ENCODE measurements around the gene KCNK5.

KCNK5 gene

DNA sequence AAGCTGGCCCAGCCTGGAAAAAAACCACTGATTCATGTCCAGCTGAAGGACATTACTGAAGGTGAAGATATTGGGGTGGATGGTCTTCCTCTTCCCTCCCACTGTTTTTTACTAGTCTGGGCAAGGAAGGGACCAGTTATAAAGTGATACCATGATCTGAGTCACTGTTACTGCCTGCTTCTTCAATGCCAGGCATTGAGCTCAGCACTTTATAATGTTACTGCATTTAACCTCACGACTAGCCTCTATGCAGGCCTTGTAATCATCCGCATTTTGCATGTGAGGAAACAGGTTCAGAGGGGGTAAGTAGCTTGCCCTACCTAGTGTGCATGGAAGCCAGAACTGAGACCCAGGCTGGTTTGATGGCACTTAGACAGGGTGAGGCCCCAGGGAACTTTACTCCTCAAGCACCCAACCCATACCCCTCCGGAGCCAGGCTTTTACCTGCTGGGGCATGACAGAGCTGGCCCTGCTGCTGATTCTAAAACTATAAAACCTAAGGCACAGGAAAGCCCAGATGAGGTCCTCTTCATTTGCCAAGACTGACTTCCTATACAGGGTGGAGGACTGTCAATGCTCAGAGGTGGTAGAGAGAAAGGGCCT, 11.0 kb upstream of the KCNK5 start:
- DNase-seq = no peak

- DNase-seq = no peak
Observed at GRCh38 chr6:39239527-39240154, 10.4 kb upstream of the KCNK5 start.

DNA sequence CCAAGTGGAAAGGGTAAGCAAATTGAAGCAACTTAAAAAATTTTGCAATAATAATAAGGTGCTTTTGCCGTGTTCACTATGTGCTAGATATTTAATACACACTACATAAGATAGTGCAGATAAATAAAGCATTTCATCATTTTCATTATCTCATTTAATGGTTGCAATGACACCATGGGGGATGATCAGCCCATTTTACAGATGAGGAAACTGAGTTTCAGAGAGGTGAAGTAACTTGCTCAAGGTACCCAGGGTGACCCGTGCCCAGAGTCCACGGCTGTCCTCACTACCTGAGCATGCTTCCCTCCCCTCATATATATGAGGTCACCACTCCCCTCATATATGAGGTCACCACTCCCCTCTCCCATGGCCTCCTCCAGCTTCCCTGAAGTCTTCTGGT, 7.5 kb upstream of the KCNK5 start:
- no peak for DNase-seq

- DNase-seq = no peak
Observed at GRCh38 chr6:39233333-39233732, 4.1 kb upstream of the KCNK5 start.

- no peak for DNase-seq
Observed at GRCh38 chr6:39231521-39232243, 2.4 kb upstream of the KCNK5 start.

- no peak for DNase-seq
Observed at GRCh38 chr6:39230654-39231035, 1.4 kb upstream of the KCNK5 start.

DNA sequence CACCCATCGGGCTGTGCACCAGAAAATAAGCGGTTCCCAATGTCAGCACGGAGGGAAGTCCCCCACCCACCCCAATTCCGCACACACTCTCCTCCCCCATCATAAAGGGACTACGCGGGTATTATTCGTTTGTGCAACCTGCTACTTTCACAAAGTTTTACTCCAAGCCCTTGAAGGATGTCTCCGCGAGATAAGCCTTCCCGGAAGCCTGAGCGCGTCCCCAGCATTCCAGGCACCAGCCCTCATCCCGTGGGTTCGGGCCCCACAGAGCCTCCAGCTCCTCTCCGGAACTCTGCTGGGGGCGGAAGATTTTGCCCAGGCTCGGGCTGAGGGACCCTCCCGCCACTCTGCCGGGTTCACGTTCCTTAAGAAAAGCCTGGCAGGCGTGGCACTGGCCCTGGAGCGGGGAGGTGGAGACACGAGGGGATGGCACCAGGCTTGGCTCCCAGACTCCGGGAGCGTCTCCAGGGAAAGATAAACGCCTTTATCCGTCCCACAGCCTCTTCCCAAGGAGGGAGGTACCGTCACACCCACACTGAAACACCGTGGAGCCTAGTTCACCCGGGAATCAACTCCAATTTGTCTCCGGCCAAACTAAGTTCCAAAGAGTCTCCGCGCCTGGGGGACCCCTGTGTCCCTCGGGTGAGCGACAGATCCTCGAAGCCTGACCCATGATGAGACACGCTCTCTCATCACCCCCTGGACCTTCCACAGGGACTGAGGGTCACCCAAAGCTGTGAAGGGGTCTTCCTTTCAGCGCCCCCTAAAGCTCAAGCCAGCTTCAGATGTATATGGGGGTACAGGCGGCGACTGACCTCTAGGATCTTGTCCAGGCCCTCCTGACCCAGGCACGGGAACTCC, 934 bp downstream of the KCNK5 start:
- DNase-seq = no peak

GRCh38 chr6:39227476-39227875, 1.8 kb downstream of the KCNK5 start:
- no peak for DNase-seq

DNA sequence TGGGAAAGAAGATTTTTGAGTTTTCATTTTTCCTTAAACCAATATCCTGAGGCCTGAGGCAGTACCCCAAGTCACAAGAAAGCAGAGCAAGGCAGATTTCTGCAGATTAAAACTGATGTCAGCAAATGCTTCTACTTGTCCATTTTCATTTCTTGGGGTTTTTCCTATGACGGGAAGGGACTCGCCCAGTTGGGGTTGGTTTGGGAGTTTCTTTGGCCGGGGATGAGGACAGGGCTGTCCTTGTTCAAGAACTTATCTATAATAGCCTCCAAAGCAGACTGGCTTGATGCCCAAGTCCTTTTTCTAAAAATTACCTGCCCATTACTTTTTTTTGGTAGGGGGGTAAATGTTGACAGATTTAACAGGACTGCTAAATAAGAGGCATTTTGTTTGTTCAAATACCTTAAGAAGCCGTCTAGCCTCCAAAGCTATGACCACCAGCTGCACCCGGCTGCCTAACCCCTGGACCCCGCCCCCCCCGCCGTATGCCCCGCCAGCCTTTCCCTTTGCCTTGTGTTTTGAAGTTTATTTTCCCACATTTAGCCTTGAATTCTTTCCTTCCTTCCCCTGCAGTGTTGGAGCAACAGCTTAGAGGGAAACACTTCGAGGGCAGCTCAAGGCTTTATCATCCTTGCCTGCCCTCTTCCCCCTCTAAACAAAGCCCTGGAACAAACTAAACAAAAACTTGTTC, 2.5 kb downstream of the KCNK5 start:
- no peak for DNase-seq

- DNase-seq = no peak
Observed at GRCh38 chr6:39225946-39226437, 3.3 kb downstream of the KCNK5 start.

DNA sequence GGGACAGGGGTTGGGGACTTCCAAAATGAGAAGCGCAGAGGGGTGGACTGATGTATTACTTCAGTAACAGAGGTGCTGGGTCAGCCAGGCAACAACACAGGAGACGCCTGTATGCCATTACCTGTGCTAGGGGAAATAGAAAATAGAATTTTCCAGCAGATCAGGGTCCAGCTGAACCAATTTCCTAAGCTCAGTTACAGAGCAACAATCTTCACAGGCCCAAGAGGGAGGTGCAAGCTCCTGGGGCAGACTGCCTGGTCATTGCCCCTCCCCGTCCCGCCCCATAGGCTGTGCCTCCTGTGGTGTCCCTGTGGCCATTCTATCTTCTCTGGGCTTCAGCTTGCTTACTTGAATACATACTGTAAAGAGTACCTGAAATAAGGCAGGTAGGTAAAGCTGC, 3.7 kb downstream of the KCNK5 start:
- no peak for DNase-seq

- no peak for DNase-seq
Observed at GRCh38 chr6:39224523-39225182, 4.6 kb downstream of the KCNK5 start.

GRCh38 chr6:39224011-39224410, 5.3 kb downstream of the KCNK5 start:
- no peak for DNase-seq

- no peak for DNase-seq
Observed at GRCh38 chr6:39223555-39223954, 5.7 kb downstream of the KCNK5 start.

DNA sequence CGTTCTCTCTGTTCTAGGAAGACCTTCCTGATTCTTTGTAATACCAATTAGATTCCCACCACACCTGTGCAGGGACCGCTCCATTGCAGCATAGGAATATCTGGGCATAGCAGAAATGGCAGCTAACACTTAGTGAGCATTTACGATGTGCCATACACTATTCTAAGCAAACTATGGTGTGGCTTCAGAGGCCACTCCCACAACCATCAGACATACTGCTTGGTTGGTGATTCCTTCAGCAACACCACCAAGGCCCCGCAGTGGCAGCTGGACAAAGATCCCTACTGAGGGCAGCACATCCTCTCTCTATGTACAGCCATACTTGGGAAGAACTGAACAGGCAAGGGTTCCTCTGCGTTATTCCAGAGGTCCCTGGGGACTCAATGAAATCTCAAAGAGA, 6.2 kb downstream of the KCNK5 start:
- DNase-seq = no peak

GRCh38 chr6:39221779-39222641, 7.3 kb downstream of the KCNK5 start:
- no peak for DNase-seq

DNA sequence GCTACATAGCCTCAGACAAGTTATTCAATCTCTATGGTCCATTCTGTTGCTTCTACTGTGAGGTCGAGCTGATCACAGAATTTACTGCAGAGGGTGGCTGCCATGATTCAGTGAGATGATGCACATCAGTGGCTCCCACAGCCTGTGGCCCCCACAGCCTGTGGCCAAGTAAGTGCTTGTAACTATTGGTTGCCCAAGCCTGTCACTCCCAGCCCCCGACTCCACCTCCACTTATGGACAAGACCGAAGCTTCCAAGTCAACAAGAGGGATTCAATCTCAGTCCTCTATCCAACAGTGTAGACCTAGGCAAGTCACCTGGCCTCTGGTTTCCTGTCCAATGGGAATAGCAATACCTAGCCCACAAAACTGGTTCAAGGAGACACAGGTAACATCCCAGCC, 8.2 kb downstream of the KCNK5 start:
- no peak for DNase-seq

- DNase-seq = peak; percentile 1
Observed at GRCh38 chr6:39218868-39219567, 10.3 kb downstream of the KCNK5 start.

- no peak for DNase-seq
Observed at GRCh38 chr6:39217177-39217864, 12.0 kb downstream of the KCNK5 start.

DNA sequence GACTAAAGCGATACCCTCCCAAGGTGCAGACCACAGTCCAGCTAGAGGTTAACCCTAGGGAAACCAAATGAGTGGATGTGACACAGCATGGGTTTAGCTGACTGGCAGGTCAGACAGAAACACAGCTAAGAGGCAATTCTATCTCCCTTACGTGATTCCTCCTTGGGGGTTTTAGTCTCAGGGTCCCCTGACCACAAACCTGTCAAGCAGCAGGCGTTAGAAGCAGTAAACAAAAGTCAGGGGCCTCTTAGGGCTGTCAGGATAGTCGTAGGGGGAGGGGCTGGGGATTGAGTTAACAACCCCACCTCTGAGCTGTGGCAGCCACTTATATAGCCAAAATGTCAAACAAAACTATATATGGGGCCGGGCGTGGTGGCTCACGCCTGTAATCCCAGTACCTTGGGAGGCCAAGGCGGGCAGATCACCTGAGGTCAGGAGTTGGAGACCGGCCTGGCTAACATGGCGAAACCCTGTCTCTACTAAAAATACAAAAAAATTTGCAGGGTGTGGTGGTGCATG, 13.6 kb downstream of the KCNK5 start:
- DNase-seq = no peak

Data from NCI-H1436 treated with DMSO at 0.1 percent for 48 hours (cell line).